AG04449 (cell line): ENCODE data around the gene E2F7.

ENCODE experiments used
- CTCF ChIA-PET: fragments of 350-600 bp; formaldehyde crosslinking; extraction: SDS; loops from one replicate; lab custom pipeline; 2021; ENCODE audit warnings: antibody characterized with exemption; lab: Yijun Ruan, JAX
- POLR2A ChIA-PET: fragments of 400-600, 350-600 bp; formaldehyde crosslinking; extraction: SDS; loops from one replicate; lab custom pipeline; 2020; ENCODE audit warnings: antibody characterized with exemption, inconsistent platforms; lab: Yijun Ruan, JAX
- DNase-seq: peaks from one replicate; pipeline ENCODE4 v3.0.0-alpha.2; 2010; ENCODE audit warnings: low read depth, low spot score
- H3K4me3 ChIP-seq: 2 replicates; pipeline ENCODE4 v1.5.1; 2011; ENCODE audit warnings: low read depth, mild to moderate bottlenecking, control low read depth, low read length
- CTCF ChIP-seq: IDR thresholded peaks from one replicate; pipeline ENCODE4 v1.5.1; 2011; ENCODE audit warnings: mild to moderate bottlenecking, moderate library complexity, low read length, control low read depth, inconsistent platforms; ENCODE audit not compliant: insufficient read depth; ENCODE audit errors: missing control alignments

E2F7 gene

GRCh38 chr12:77002382-77002781 is 63.0 kb downstream of the E2F7 start:
- no peak for DNase-seq
- no peak overlapping the region for H3K4me3 ChIP-seq
- POLR2A ChIA-PET: no interaction called here
- CTCF ChIA-PET: interaction anchor here (1.0 kb wide), 1 partner anchor 8 kb away, joined by 8 read pairs; no protein-coding TSS in a partner anchor
- no peak for TF ChIP-seq CTCF

GRCh38 chr12:77001276-77001675 is 64.1 kb downstream of the E2F7 start:
- CTCF ChIA-PET: interaction anchor here (1.0 to 1.6 kb wide), 2 partner anchors 10 to 11 kb away, joined by 4 to 10 read pairs; no protein-coding TSS in a partner anchor
- DNase-seq: no peak
- TF ChIP-seq CTCF: no peak
- H3K4me3 ChIP-seq: no peak overlapping the region
- POLR2A ChIA-PET: no interaction called here

- no peak for TF ChIP-seq CTCF
- H3K4me3 ChIP-seq: no peak overlapping the region
- ChIA-PET POLR2A (no interaction called here), CTCF (interaction anchor here (1.4 to 2.5 kb wide), 3 partner anchors 9 to 14 kb away, joined by 5 to 15 read pairs (median 8); no protein-coding TSS in a partner anchor)
- no peak for DNase-seq
These were observed 66.3 kb downstream of the E2F7 start for GRCh38 chr12:76998908-76999556.

- POLR2A ChIA-PET: no interaction called here
- no peak for DNase-seq
- no peak for TF ChIP-seq CTCF
- CTCF ChIA-PET: interaction anchor here (1.7 to 2.5 kb wide), 3 partner anchors 10 to 13 kb away, joined by 8 to 15 read pairs (median 8); no protein-coding TSS in a partner anchor
- no peak overlapping the region for H3K4me3 ChIP-seq
These were observed 67.0 kb downstream of the E2F7 start for GRCh38 chr12:76998386-76998785.

- no peak for DNase-seq
- no peak overlapping the region for H3K4me3 ChIP-seq
- no peak for TF ChIP-seq CTCF
- ChIA-PET POLR2A (no interaction called here), CTCF (interaction anchor here (0.9 to 1.7 kb wide), 2 partner anchors 11 to 14 kb away, joined by 7 to 8 read pairs; no protein-coding TSS in a partner anchor)
These were observed 68.2 kb downstream of the E2F7 start for GRCh38 chr12:76997011-76997780.

- H3K4me3 ChIP-seq: no peak overlapping the region
- POLR2A ChIA-PET: no interaction called here
- DNase-seq: no peak
- TF ChIP-seq CTCF: no peak
- CTCF ChIA-PET: no interaction called here
These were observed 74.7 kb downstream of the E2F7 start for GRCh38 chr12:76990716-76991115.
